LHCN-M2 (cell line): ENCODE results near the gene ANKRD11. TPM values are rescaled to one million over a fixed set of nuclear protein-coding genes. Genes with fewer than 3 reads are reported as not detected.
A peak's percentile ranks its signal among the peaks of the same experiment; 100 is the strongest.
"Not testable (repeated sequence)": the region's sequence is repeated elsewhere in the genome, so short reads cannot be mapped to it uniquely, and the experiment has no call there.

ENCODE experiments used
- DNase-seq: peaks from one replicate; pipeline ENCODE4 v3.0.0-alpha.2; 2012; ENCODE audit warnings: low read depth
- total RNA-seq: library from RNA; depleted of rRNA; stranded (reverse); fragments of >200 nt; gene quantifications from 2 replicates; pipeline ENCODE4 v1.2.3, GENCODE V29; 2014

ANKRD11 gene
- total RNA-seq, 1 experiment from 2014 or later = 63.4 TPM

- no peak for DNase-seq
Observed at GRCh38 chr16:89384282-89384681, 106.1 kb downstream of the ANKRD11 start.

GRCh38 chr16:89383095-89384003 is 107.0 kb downstream of the ANKRD11 start:
- DNase-seq = no peak

DNA sequence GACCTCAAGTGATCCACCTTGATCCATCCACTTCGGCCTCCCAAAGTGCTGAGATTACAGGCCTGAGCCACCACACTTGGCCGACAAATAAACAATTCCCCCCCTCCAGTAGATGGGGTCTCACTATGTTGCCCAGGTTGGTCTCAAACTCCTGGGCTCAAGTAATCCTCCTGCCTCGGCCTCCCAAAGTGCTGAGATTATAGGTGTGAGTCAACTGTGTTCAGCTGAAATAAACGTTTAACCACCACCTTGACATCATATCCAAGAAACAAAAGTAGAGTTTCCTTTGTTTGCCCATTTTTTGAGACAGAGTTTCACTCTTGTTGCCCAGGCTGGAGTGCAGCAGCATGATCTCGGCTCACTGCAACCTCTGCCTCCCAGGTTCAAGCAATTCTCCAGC is 107.8 kb downstream of the ANKRD11 start:
- not testable (repeated sequence) for DNase-seq

DNA sequence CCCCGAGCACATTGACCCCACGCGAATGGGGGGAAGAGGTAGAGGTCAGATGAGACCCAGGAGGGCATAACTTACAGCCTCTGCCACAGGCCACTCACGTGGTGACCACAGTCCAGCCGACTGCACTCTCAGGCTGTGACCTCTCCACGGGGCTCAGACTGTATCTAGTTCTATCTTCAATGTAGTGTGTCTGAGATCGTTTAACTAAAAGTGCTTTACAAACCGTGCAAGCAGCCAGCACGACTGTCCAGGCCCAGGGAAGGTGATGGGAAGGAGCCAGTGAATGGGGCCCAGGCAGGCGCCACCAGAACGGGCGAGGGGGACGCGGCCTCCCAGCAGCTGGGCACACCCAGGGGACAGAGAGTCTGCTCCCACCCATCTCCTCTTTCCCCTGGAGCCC is 108.6 kb downstream of the ANKRD11 start:
- DNase-seq = no peak

DNA sequence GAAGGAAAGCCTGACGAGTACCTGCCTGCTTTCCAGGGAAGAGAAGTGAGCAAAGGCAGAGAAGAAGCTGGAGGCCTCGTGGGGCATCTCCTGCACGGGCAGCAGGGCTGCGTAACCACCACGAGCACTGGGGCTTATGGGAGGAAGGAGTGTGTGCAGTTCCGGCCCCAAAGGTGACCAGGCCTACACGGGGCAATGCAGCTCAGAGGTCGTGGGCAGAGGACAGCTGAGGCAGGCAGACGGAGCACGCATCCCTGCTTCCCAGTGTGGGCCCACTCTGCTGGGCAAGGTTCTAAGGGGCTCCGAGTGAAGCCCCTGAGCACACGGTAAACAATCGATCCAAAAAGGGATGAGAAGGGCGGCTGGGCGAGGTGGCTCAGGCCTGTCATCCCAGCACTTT is 109.7 kb downstream of the ANKRD11 start:
- no peak for DNase-seq

DNA sequence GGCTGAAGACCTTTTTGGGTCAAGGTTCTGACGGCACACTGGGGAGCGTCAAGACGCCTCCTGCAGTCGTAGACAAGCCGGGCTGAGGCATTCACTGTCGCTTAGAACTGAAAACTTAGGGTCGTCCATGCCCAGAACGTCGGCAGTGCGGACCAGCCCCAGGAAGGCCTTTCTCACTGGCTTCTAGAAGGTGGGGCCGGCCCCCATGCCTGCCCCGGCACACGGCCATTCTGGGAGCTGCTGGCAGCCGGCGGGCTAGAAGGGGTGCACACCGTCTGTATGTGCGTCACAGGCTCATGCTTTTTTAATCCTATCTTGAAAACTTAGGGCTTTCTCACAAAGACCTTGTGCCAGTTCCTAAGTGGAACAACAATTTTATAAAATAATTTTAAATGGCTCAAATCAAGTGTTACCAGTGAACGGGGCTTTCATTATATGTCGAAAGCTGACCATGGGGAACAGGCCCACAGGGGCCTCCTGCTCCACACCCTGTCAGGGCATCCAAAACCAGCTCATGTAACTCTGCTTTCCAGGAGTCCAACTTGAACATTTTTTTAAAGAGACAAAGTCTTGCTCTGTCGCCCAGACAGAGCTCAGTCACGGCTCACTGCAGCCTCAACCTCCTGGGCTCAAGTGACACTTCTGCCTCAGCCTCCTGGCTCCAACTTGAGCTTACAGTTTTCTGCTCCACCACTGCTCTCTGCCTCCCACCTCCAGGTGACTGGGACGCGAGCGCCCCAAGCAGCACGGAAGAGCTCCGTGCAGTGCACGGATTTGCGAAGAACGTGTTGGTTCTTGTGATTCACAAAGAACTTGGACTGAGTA is 111.2 kb downstream of the ANKRD11 start:
- DNase-seq = no peak

- DNase-seq = no peak
Observed at GRCh38 chr16:89377453-89377848, 112.9 kb downstream of the ANKRD11 start.

DNA sequence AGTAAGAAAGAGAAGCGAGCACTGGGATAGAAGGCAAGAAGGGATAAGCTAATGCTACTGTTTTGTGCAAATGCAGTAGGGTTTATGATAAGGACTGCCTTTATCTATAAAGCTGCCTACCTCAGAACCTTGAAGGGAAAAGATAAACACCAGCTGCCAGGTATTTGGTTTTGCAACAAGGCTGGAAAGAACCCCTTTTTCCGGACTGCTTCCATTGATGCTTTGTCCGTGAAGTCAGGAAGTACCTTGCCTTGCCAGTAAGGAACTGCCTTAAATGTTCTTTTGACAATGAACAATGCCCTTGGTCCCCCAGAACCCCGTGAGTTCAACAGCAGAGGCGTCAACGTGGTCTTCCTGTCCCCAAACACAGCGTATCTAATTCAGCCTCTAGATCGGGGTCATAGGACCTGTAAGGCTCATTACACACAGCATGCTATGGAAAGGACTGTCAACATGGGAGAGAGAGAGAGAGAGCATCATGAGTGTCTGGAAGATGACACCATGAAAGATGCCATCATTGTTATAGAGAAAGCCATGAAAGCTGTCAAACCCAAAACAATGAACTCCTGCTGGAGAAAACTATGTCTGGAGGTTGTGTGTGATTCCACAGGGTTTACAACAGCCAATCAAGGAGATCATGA is 113.4 kb downstream of the ANKRD11 start:
- DNase-seq = no peak

- DNase-seq = no peak
Observed at GRCh38 chr16:89375686-89376085, 114.7 kb downstream of the ANKRD11 start.

DNA sequence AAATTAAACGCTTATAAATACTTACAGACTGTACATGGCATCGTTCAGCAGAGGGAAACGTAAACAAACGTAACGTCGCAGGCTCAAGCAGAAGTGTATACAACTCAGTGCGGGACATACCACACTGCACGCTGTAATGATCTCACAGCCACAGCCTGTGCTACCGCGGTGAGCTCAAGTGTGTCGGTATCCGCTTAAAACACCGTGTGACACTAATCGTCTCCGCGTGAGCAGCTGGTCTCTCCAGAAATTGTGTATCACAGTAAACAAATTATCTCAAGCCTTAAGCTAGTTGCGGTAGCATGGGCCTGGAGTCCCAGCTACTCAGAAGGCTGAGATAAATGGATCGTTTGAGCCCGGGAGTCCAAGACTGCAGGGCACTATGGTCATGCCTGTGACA is 115.3 kb downstream of the ANKRD11 start:
- no peak for DNase-seq

GRCh38 chr16:89374393-89374960 is 115.9 kb downstream of the ANKRD11 start:
- DNase-seq = peak; percentile 71

- DNase-seq = peak; percentile 84
Observed at GRCh38 chr16:89373355-89374110, 116.8 kb downstream of the ANKRD11 start.

DNA sequence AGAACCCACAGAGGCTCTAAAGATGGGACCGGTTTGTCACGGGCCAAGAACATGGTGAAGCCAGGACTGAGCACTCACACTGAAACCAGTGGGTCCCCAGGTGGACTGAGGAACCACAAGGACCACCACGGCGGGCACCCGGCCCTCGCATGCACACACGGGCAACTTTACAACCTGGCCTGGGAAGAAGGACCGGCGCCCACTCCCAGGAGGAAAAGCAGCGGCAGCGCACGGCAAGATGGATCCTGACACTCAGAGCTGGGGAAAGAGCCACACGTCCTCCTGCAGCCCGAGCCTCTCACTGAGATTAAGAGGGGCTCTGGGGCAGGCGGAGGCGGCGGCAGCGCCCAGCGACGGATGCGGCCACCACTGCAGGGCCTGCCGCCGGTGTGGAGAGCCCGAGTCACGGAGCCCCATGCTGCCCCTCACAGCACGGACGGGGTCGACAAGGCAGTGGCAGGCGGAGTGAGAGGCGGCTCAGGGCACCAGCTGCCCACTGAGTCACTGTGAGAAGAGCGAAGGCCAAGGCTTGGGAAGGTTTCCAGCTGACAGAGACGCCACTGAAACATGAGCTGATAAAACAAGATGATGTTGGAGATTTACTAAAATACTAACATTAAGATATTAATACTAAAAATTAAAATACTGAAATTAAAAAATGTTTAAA is 118.3 kb downstream of the ANKRD11 start:
- DNase-seq = peak; percentile 64

DNA sequence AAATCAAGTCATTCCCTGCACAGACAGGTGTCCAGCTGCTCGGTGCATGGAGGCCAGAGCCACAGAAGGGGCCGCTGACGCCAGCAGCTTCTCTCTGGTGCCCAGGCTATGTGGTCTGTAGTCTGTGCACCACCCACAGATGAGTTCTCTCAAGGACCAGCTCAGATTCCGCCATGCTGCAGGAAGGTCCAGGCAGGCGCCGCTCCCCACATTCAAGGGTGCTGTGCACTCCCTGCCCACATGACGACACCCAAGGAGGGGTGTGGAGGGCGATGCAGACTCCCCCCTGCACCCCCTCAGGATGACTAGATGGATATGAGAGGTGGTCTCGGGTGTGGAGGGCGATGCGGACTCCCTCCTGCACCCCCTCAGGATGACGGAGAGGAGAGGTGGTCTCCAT is 119.0 kb downstream of the ANKRD11 start:
- no peak for DNase-seq

- DNase-seq = no peak
Observed at GRCh38 chr16:89370601-89371000, 119.8 kb downstream of the ANKRD11 start.

DNA sequence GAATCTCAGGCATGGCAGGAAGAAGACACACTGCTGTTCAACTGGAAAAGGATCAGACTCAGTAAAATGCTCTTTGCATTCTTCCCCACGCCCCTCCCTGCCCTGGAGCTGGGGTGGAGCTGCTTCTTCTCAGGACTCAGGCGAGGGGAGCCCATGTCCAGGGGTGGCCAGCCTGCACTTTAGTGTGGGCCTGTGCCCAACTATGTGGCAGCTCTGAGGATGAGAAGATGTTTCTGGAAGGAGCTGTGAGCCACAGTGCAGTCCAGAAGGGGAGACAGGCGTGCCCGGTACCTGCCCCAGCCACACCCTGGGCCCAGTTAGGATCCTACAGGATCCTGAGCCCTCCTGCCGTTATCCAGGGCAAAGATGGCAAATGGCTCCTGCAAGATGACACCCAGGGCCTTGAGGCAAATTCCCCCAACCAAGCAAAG is 120.3 kb downstream of the ANKRD11 start:
- no peak for DNase-seq

- DNase-seq = no peak
Observed at GRCh38 chr16:89369266-89369895, 121.0 kb downstream of the ANKRD11 start.

- no peak for DNase-seq
Observed at GRCh38 chr16:89368604-89369249, 121.6 kb downstream of the ANKRD11 start.

- DNase-seq = peak; percentile 84
Observed at GRCh38 chr16:89367538-89367915, 122.8 kb downstream of the ANKRD11 start.
